ENCODE measurements around the gene ZWILCH. TPM values are rescaled to one million over a fixed set of nuclear protein-coding genes. Genes with fewer than 3 reads are reported as not detected.

ZWILCH gene
- total and polyA plus RNA-seq, 8 donors: 8.6 to 32.2 (median 25.0) TPM

- Histone ChIP-seq H3K27ac (no peak overlapping the region), H3K9me3 (no peaks in the 10 kb centered on the region), H3K4me3 (no peak overlapping the region), H3K27me3 (no peaks in the 10 kb centered on the region), H3K4me1 (no peaks in the 10 kb centered on the region), H3K36me3 (peaks cover 0 to 26% of the 10 kb centered on the region in 2 donors)
- intact Hi-C loops (cut with DNase I): no loop called here
- ATAC-seq (no peak), DNase-seq (no peak)
- no peak for TF ChIP-seq CTCF (IDR thresholded peaks at IDR 0.05)
These were observed 40.1 kb downstream of the ZWILCH start for GRCh38 chr15:66545255-66545654.

- peaks cover 0 to 5% of the 10 kb centered on the region in 2 donors for H3K9me3 ChIP-seq
- H3K4me1 ChIP-seq: no peaks in the 10 kb centered on the region
- DNase-seq: no peak
- no peaks in the 10 kb centered on the region for H3K36me3 ChIP-seq
- no peak overlapping the region for H3K4me3 ChIP-seq
- TF ChIP-seq CTCF (IDR thresholded peaks at IDR 0.05): no peak
- no peak for ATAC-seq
- intact Hi-C loops (cut with DNase I): no loop called here
- H3K27me3 ChIP-seq: no peaks in the 10 kb centered on the region
- H3K27ac ChIP-seq: no peak overlapping the region
These were observed 50.6 kb downstream of the ZWILCH start for GRCh38 chr15:66555685-66556084.

GRCh38 chr15:66558271-66558670 lies 53.1 kb downstream of the ZWILCH start:
- Histone ChIP-seq H3K27me3 (no peaks in the 10 kb centered on the region), H3K27ac (no peak overlapping the region), H3K4me1 (no peaks in the 10 kb centered on the region), H3K9me3 (peaks cover 0 to 5% of the 10 kb centered on the region in 2 donors), H3K36me3 (no peaks in the 10 kb centered on the region), H3K4me3 (no peak overlapping the region)
- ATAC-seq (no peak), DNase-seq (no peak)
- intact Hi-C loops (cut with DNase I): no loop called here
- no peak for TF ChIP-seq CTCF (IDR thresholded peaks at IDR 0.05)

GRCh38 chr15:66560856-66561525 lies 55.9 kb downstream of the ZWILCH start:
- Histone ChIP-seq H3K4me3 (no peak overlapping the region), H3K36me3 (no peaks in the 10 kb centered on the region), H3K9me3 (peaks cover 0 to 3% of the 10 kb centered on the region in 2 donors), H3K4me1 (no peaks in the 10 kb centered on the region), H3K27ac (no peak overlapping the region), H3K27me3 (no peaks in the 10 kb centered on the region)
- no peak for ATAC-seq
- intact Hi-C loops (cut with DNase I): no loop called here
- no peak for DNase-seq
- TF ChIP-seq CTCF (IDR thresholded peaks at IDR 0.05): no peak

- Histone ChIP-seq H3K36me3 (no peaks in the 10 kb centered on the region), H3K27me3 (no peaks in the 10 kb centered on the region), H3K9me3 (no peaks in the 10 kb centered on the region), H3K4me3 (no peak overlapping the region), H3K27ac (no peak overlapping the region), H3K4me1 (peaks cover 0 to 6% of the 10 kb centered on the region in 2 donors)
- intact Hi-C loops (cut with DNase I): no loop called here
- no peak for TF ChIP-seq CTCF (IDR thresholded peaks at IDR 0.05)
- DNase-seq (no peak), ATAC-seq (no peak)
These were observed 58.0 kb downstream of the ZWILCH start for GRCh38 chr15:66563126-66563525.
